Epithelial cell of prostate (primary cell): ENCODE measurements around the gene CERS6.

ENCODE experiments used
- DNase-seq: peaks from one replicate; pipeline ENCODE4 v3.0.0-alpha.2; 2011; ENCODE audit warnings: low read depth, low spot score
- H3K27ac ChIP-seq: fragments of 450-650 bp; 2 replicates; pipeline ENCODE4 v1.5.1; 2017; ENCODE audit warnings: mild to moderate bottlenecking

CERS6 gene

GRCh38 chr2:168685600-168686451 lies 229.8 kb downstream of the CERS6 start:
- DNase-seq, result no peak
- no peak overlapping the region for H3K27ac ChIP-seq

DNA sequence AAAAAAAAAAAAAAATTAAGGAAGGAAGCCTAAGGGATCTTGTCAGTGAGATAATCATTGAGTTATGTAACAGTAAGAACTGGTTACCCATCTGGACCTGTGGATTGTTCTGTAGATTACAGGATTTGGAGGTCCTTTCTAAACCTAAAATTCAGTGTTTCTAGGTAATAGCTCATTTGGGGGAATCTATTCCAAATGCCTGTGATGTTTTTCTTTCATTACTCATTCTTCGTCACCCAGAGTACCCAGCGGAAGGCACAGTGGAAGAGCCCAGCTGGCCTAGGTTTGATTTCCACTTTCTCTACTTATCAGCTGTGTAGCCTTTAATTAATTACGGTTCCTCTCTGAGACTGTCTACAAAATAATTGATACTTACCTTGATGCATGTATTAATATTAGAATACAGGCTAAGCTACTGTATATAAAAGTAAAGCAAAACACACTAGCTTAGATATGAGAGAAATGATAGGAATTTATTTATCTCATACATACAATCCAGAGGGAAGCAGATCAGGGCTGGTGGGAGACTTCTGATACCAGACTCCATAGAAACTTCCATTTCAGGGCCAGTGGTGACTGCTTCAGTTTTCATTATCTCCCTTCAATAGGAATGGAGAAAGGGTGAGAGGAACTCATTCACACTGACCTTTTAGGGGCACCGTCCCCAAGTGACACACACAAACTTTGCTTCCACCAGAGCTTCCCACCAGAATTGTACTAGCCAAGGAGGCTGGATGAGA lies 230.6 kb downstream of the CERS6 start:
- no peak overlapping the region for H3K27ac ChIP-seq
- DNase-seq, result no peak

GRCh38 chr2:168687314-168687713 lies 231.2 kb downstream of the CERS6 start:
- H3K27ac ChIP-seq, result no peak overlapping the region

GRCh38 chr2:168690381-168690885 lies 234.4 kb downstream of the CERS6 start:
- DNase-seq, result no peak
- H3K27ac ChIP-seq, result no peak overlapping the region

More at GRCh38 chr2:168687314-168687713, 231.2 kb downstream of the CERS6 start:
- DNase-seq, result no peak

DNA sequence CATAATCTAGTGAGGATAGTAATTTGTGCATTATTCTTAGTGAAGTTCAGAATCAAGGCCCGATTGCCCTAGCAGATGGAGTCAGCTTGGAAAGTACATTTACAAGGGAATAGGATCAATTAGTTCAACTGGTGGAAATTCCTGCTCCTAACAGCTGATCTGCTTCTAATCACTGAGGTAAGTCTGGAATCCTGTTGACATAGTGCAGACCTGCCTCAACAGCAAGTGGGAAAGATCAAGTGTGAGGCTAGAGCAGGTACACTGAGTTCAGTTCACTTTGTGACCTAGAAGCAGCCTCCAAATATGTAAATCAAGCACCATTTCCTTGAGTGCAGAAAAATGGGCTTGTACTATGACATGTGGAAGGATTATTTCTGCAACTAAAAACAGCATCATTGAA lies 235.1 kb downstream of the CERS6 start:
- DNase-seq, result no peak
- no peak overlapping the region for H3K27ac ChIP-seq

DNA sequence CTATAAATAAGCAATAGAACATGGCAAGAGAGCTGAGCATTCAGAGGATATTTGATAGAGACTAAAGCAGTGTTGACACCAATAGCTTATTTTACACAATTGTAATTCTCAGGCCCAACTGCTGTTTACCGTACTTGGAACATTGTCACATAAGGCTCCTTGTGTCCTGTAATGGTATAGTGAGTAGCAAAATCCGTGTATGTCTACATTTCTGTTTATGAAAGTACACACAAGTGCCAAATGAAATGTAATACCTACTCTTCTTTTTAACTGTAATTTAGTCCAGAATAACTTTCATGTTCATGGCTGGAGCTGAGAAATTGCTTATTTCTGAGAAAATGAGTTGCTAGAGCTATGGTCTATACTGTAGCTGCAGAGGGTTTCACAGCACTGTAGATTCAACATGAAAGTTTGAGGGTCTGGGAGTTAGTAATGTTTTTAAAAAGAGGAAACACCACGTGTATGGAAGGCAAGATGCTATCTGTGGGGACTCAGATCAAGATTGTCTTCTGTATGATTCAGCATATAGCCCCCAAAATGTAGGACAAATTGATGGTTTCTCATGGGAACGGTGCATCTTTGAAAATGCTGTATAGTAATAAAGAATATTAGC lies 236.2 kb downstream of the CERS6 start:
- no peak overlapping the region for H3K27ac ChIP-seq
- no peak for DNase-seq

DNA sequence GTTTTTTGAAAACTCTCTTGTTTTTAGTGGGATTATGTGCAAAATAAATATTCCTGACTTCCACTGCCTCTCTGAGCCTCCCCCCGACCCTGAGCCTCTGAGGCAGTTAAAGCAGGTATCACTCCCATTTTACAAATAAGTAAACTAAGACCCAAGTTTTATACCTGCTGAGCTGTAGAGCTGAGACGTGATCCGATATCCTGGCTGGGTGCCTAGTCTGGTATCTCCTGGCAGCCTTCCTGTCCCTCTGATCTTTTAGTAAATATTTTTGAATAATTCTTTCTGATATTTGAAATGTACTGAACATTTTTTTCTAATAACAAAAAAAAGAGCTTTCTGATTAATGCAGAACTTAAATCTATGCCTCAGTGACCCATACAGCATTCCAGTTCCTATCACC lies 238.1 kb downstream of the CERS6 start:
- no peak overlapping the region for H3K27ac ChIP-seq

DNA sequence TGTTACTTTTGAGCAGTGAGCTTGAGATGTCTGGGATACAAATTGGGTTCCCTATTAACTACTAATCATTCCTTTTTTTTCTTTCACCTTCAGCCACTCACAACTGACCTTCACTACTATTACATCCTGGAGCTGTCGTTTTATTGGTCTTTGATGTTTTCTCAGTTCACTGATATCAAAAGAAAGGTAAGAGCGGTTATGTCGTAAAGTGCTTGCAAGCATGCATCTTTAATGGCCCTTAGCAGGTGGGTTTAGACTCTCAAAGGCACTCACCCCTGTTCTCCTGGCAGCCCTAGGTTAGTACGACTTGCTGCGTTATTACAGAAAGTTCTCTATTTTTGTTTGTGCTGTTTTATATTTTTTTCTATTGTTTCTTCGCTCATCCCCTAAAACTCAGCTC lies 238.8 kb downstream of the CERS6 start:
- DNase-seq, result no peak
- no peak overlapping the region for H3K27ac ChIP-seq

More for the DNA sequence above, 238.1 kb downstream of the CERS6 start:
- no peak for DNase-seq

DNA sequence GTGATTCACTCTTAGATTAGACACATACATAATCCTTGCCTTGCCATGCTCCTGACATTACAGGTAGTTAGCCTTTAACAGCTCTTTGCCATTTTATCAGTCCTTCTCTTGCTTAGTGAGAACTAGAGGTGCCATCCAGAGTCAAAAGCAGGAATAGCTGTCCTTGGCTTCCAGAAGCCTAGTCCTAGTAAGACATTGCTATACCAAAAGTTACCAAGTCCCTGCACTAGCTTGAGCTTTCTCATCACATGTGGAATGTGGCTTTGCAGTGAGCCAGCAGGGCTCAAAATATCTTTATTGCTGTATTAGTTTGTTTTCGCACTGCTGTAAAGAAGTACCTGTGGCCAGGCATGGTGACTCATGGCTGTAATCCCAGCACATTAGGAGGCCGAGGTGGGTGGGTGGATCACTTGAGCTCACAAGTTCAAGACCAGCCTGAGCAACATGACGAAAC lies 241.6 kb downstream of the CERS6 start:
- DNase-seq, result peak; percentile 41

GRCh38 chr2:168698969-168699368 lies 242.9 kb downstream of the CERS6 start:
- DNase-seq, result no peak
- H3K27ac ChIP-seq, result no peak overlapping the region

More for the DNA sequence above, 241.6 kb downstream of the CERS6 start:
- H3K27ac ChIP-seq, result peak overlapping the region; percentile 11

- H3K27ac ChIP-seq, result no peak overlapping the region
- DNase-seq, result no peak
Measured at GRCh38 chr2:168699844-168700417, 243.9 kb downstream of the CERS6 start.

- no peak for DNase-seq
- H3K27ac ChIP-seq, result no peak overlapping the region
Measured at GRCh38 chr2:168700615-168701245, 244.7 kb downstream of the CERS6 start.

DNA sequence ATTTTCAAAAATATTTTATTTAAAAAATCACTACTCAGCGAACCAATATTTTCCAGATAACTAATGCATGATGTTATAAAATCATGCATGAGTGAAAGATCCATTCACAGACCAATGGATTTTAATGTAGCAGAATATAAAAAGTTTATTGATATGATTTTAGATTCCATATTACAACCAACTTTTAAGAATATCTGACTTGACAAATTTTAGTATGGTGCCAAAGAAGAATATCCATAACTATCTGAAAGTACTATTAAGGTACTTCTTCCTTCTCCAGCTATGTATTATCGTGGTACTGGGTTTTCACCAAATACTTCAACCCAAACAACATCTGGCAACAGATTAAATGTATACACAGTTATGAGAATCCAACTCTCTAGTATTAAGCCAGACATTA lies 246.5 kb downstream of the CERS6 start:
- no peak for DNase-seq
- H3K27ac ChIP-seq, result no peak overlapping the region

DNA sequence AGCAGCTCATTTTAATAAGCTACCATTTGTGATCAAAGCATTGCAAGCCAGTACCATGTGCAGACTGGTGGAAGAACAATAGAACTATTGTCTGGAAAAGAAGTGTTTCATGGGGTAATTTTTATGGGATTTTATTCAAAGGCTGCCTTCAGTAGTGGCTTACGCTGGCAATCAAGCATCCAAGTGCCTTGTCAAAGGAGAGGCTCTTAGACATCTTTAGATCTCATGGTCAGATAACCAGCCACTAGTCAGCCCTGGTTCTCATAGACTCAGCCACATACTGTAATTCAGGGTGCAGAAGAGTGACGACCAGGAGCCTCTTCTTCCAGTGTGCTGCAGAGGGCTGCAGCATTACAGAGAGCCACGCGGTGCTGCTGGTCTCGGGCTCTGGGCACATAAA lies 247.9 kb downstream of the CERS6 start:
- H3K27ac ChIP-seq, result no peak overlapping the region
- DNase-seq, result no peak

DNA sequence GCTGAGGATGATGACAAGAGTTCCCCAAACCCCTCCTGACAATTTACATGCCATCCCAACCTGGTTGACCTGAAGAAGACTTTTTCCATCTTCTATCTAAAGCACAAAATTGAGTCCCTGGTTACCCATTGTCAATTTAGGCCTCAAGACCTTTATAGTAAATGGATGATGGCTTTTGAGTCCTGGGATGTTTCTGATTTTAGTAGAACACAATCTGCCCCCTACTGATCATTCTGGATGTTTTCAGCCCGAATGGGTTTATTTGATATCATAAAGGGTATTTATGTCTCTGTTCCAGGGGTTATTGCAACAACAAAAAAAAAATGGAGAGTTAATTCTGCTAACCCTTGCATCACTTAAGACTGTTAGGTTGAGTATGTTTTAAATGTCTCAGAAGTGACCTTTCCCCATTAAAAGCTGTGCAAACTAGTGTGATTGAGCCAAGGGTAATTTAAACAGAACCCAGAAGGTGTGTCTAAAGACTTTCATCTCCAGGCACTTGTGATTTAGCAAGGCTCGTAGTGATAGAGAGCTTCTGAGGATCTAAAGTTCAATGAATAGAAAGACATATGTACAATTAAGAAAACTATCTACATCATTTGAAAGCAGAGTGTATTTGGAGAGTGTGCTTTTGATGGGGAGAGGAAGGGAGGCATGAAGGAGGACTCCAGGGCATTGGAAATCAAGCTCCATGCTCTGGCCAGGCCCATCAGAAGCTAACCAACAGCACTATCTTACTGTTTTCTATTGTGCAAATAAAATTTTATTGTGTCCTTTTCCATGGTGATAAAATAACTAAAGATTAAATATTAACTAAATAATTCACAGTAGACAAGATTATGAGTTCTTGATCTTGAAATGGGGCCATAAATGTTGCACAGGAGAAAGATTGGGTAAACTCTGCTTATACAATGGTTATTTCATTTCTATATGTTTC lies 249.7 kb downstream of the CERS6 start:
- DNase-seq, result no peak
- no peak overlapping the region for H3K27ac ChIP-seq

DNA sequence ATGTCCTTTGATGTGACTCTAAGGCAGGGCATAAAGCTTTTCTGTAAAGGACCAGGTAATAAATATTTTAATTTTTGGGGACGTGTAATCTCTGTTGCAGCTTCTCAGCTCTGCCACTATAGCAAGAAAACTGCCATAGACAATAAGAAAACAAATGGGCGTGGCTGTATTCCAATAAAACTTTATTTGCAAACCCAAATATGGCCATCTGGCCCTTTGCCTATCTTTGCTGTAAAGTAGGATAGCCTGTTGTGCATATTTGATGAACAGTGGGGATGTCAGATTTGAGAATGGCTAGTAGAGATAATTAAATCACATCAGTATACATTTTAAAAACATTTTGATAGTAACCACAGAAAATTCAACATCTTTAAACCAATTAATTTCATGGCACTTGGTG lies 250.7 kb downstream of the CERS6 start:
- H3K27ac ChIP-seq, result no peak overlapping the region
- no peak for DNase-seq

GRCh38 chr2:168708080-168708479 lies 252.0 kb downstream of the CERS6 start:
- no peak for DNase-seq
- no peak overlapping the region for H3K27ac ChIP-seq

GRCh38 chr2:168710754-168711467 lies 254.8 kb downstream of the CERS6 start:
- H3K27ac ChIP-seq, result no peak overlapping the region
- DNase-seq, result no peak
